Keratinocyte (primary cell): ENCODE data around the gene FRMPD1. TPM values are rescaled to one million over a fixed set of nuclear protein-coding genes. Genes with fewer than 3 reads are reported as not detected.

ENCODE experiments used
- DNase-seq: peaks from one replicate; pipeline ENCODE4 v3.0.0-alpha.2; 2011; ENCODE audit warnings: low read depth, missing footprints, low spot score
- FAIRE-seq: peaks from 2 replicates; lab custom pipeline; 2011; peaks lifted over from hg19 to GRCh38; lab: Jason Lieb, UNC
- H2AFZ ChIP-seq: 2 replicates; pipeline ENCODE4 v1.6.0; 2012; ENCODE audit warnings: low read length, control low read depth, inconsistent platforms; ENCODE audit not compliant: control insufficient read depth
- H3K27ac ChIP-seq: 2 replicates; pipeline ENCODE4 v1.5.1; 2011; ENCODE audit warnings: low read length; ENCODE audit not compliant: control insufficient read depth, insufficient read depth
- H3K27me3 ChIP-seq: 3 replicates; pipeline ENCODE4 v1.6.0; 2011; ENCODE audit warnings: low read length; ENCODE audit not compliant: control insufficient read depth, insufficient read depth; ENCODE audit errors: extremely low read depth
- H3K36me3 ChIP-seq, 2 experiments: 2 replicates in 1 of 2; 3 replicates in 1 of 2; pipeline ENCODE4 v1.5.1; 2011; ENCODE audit warnings: low read length in 2 of 2, mild to moderate bottlenecking in 1 of 2; ENCODE audit not compliant: control insufficient read depth in 2 of 2, insufficient read depth in 2 of 2; ENCODE audit errors: extremely low read depth in 1 of 2
- H3K4me1 ChIP-seq: 3 replicates; pipeline ENCODE4 v1.5.1; 2011; ENCODE audit warnings: low read length; ENCODE audit not compliant: control insufficient read depth, insufficient read depth; ENCODE audit errors: extremely low read depth
- H3K4me2 ChIP-seq: 3 replicates; pipeline ENCODE4 v1.6.0; 2011; ENCODE audit warnings: low read depth, low read length; ENCODE audit not compliant: control insufficient read depth, insufficient read depth; ENCODE audit errors: extremely low read depth
- H3K4me3 ChIP-seq, 3 experiments: fragments of 200-600 bp in 1 of 3; sonication (generic) in 1 of 3; 2 replicates in 2 of 3; 3 replicates in 1 of 3; pipeline ENCODE4 v1.5.1; 2011 to 2016; ENCODE audit warnings: low read length in 3 of 3, mild to moderate bottlenecking in 3 of 3, control low read depth in 2 of 3, inconsistent platforms in 1 of 3, low read depth in 1 of 3, mixed read lengths in 1 of 3, mixed run types in 1 of 3, moderate library complexity in 1 of 3; ENCODE audit not compliant: control insufficient read depth in 2 of 3, insufficient read depth in 2 of 3; ENCODE audit errors: extremely low read depth in 1 of 3
- H3K79me2 ChIP-seq: 2 replicates; pipeline ENCODE4 v1.6.0; 2012; ENCODE audit warnings: low read length; ENCODE audit not compliant: control insufficient read depth, insufficient read depth
- H3K9ac ChIP-seq: 3 replicates; pipeline ENCODE4 v1.6.0; 2011; ENCODE audit warnings: low read length; ENCODE audit not compliant: control insufficient read depth, insufficient read depth; ENCODE audit errors: extremely low read depth
- H3K9me1 ChIP-seq: 3 replicates; pipeline ENCODE4 v1.6.0; 2011; ENCODE audit warnings: low read length; ENCODE audit not compliant: control insufficient read depth, insufficient read depth; ENCODE audit errors: extremely low read depth
- H3K9me3 ChIP-seq: 2 replicates; pipeline ENCODE4 v1.5.1; 2012; ENCODE audit warnings: low read depth, low read length; ENCODE audit not compliant: control insufficient read depth
- H4K20me1 ChIP-seq: 3 replicates; pipeline ENCODE4 v1.6.0; 2011; ENCODE audit warnings: low read length; ENCODE audit not compliant: control insufficient read depth, insufficient read depth; ENCODE audit errors: extremely low read depth
- EZH2 ChIP-seq: IDR thresholded peaks from one replicate; pipeline ENCODE4 v1.6.1; 2012; ENCODE audit warnings: inconsistent platforms, mild to moderate bottlenecking, low read length, moderate library complexity
- dilution Hi-C: fragments of 300-500 bp; cut with MboI; formaldehyde crosslinking; loops from one replicate; pipeline ENCODE4 v1.7.0; 2020; ENCODE audit warnings: low sequenced_read_pairs; ENCODE audit not compliant: extremely low pct_ligation_motif_present
- polyA plus RNA-seq, 5 experiments: library from polyadenylated mRNA; depleted of rRNA in 3 of 5; stranded (reverse) in 3 of 5; stranded (forward) in 1 of 5; unstranded in 1 of 5; fragments of >200 nt; gene quantifications; 1 replicate in 1 of 5; 2 replicates in 3 of 5; 3 replicates in 1 of 5; pipeline versions ENCODE4 v1.2.1 to v1.2.3, GENCODE V29; 2011 to 2012; ENCODE audit warnings: missing spikeins in 2 of 5, low read depth in 1 of 5, low replicate concordance in 1 of 5
- TF ChIP-seq, protein P1 (sequence below), 3 experiments: IDR thresholded peaks in 1 of 3; conservative IDR thresholded peaks in 1 of 3; optimal IDR thresholded peaks in 1 of 3; 2 replicates in 2 of 3; 3 replicates in 1 of 3; pipeline versions ENCODE3 to v1.5.1; 2011; ENCODE audit warnings: low read length in 3 of 3, mild to moderate bottlenecking in 3 of 3, moderate library complexity in 2 of 3, control low read depth in 1 of 3, inconsistent platforms in 1 of 3; ENCODE audit not compliant: insufficient read depth in 2 of 3; ENCODE audit errors: extremely low read depth in 1 of 3

The FRMPD1 gene
- polyA plus RNA-seq, 1 donor (not counting 4 experiments of a cell fraction or from before 2014, with no cell fraction given), result 0.01 TPM

DNA sequence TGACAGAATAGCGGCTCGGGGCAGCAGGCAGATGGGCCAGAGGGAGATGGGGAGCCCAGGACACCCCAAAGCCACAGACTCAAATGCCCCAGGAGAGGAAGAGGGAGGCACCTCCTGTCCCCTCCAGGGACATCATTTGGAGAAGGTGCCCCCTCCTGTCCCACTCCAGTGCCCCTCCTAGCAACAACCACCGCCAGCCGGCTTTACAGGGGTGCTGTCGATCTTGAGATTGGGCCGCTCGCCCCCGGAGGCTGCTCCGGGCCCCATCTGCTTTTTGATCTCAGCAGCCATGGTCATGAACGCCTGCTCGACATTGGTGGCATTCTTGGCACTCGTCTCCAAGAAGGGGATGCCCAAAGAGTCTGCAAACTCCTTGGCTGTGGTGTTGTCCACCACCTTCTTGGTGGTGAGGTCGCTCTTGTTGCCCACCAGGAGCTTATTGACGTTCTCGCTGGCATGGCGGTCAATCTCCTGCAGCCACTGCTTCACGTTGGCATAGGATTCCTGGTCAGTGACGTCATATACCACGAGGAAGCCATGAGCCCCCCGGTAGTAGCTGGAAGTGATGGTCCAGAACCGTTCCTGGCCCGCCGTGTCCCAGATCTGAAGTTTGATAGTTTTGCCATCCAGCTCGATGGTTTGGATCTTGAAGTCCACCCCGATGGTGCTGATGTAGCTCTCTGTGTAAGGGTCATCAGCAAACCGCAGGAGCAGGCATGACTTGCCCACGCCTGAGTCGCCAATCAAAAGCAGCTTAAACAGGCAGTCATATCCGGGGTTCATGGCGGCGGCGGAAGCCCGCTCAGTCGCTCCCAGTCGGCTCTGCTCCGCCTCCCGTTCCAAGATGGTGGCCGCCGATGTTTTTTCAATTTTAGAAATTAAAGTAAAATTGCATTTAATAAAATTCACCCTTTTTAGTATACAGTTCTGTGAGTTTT is 14.0 kb upstream of the FRMPD1 start:
- peaks cover under 1% of the 10 kb centered on the region for H3K27me3 ChIP-seq
- no peaks in the 10 kb centered on the region for H3K4me1 ChIP-seq
- no peak overlapping the region for H2AFZ ChIP-seq
- no peak overlapping the region for H3K27ac ChIP-seq
- dilution Hi-C loops, result no loop called here
- DNase-seq (no peak), FAIRE-seq (no peak)
- no peak overlapping the region for H3K4me2 ChIP-seq
- no peak overlapping the region for H3K4me3 ChIP-seq
- H4K20me1 ChIP-seq, result no peaks in the 10 kb centered on the region
- H3K79me2 ChIP-seq, result no peaks in the 10 kb centered on the region
- H3K9me1 ChIP-seq, result no peaks in the 10 kb centered on the region
- no peaks in the 10 kb centered on the region for H3K9me3 ChIP-seq
- no peak for TF ChIP-seq EZH2
- TF ChIP-seq, protein P1, sequence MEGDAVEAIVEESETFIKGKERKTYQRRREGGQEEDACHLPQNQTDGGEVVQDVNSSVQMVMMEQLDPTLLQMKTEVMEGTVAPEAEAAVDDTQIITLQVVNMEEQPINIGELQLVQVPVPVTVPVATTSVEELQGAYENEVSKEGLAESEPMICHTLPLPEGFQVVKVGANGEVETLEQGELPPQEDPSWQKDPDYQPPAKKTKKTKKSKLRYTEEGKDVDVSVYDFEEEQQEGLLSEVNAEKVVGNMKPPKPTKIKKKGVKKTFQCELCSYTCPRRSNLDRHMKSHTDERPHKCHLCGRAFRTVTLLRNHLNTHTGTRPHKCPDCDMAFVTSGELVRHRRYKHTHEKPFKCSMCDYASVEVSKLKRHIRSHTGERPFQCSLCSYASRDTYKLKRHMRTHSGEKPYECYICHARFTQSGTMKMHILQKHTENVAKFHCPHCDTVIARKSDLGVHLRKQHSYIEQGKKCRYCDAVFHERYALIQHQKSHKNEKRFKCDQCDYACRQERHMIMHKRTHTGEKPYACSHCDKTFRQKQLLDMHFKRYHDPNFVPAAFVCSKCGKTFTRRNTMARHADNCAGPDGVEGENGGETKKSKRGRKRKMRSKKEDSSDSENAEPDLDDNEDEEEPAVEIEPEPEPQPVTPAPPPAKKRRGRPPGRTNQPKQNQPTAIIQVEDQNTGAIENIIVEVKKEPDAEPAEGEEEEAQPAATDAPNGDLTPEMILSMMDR (optimal IDR thresholded peaks at IDR 0.05 in 1 of 3, IDR thresholded peaks at IDR 0.05 in 1 of 3, conservative IDR thresholded peaks at IDR 0.05 in 1 of 3; ENCODE audit: extremely low read depth in 1 of 3, insufficient read depth in 2 of 3, low read length in 3 of 3), result no peak
- H3K36me3 ChIP-seq, result no peaks in the 10 kb centered on the region
- H3K9ac ChIP-seq, result no peak overlapping the region

DNA sequence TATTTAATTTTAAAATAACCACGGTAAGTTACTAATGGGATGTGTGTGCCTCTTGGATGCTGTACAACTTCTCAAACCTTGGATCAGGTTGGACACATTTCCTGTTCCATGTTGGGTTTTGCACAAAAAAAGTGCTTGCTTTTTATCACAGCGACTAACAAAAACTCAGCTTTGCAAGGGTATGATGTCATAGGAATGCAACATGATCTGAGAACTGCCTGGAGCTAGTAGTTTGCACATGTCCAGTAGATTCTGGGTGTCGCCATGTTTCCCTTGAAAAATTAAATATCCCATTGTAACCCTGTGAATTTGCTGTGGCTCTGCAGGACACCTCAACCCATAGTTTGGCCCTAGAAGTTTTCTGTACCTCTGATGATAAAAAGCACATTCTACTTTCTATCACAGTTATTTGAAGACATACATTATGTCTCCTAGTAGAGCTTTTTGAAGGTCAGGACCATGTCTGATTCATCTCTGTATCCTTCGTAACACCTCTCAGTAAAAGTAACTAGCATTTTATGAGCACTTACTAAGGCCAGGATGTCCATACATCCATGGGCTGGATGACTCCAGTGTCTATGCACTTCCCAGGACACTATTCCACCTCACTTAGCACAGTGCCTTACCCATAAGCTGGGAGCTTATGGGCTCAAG is 11.5 kb upstream of the FRMPD1 start:
- H3K9me1 ChIP-seq, result no peaks in the 10 kb centered on the region
- no peak overlapping the region for H2AFZ ChIP-seq
- H3K4me2 ChIP-seq, result no peak overlapping the region
- H3K9me3 ChIP-seq, result no peaks in the 10 kb centered on the region
- peaks cover 13% of the 10 kb centered on the region for H3K27me3 ChIP-seq
- no peak overlapping the region for H3K4me3 ChIP-seq
- DNase-seq (no peak), FAIRE-seq (no peak)
- no peaks in the 10 kb centered on the region for H3K36me3 ChIP-seq
- H3K4me1 ChIP-seq, result no peaks in the 10 kb centered on the region
- no peaks in the 10 kb centered on the region for H4K20me1 ChIP-seq
- dilution Hi-C loops, result no loop called here
- no peak overlapping the region for H3K9ac ChIP-seq
- no peak for TF ChIP-seq EZH2
- TF ChIP-seq, protein P1 (optimal IDR thresholded peaks at IDR 0.05 in 1 of 3, IDR thresholded peaks at IDR 0.05 in 1 of 3, conservative IDR thresholded peaks at IDR 0.05 in 1 of 3; ENCODE audit: extremely low read depth in 1 of 3, insufficient read depth in 2 of 3, low read length in 3 of 3), result no peak
- no peaks in the 10 kb centered on the region for H3K79me2 ChIP-seq
- H3K27ac ChIP-seq, result no peak overlapping the region
